Retina (tissue), 1 donor: ENCODE measurements around the gene SCFD2.

Experiments used
- DNase-seq: peaks from one replicate; pipeline ENCODE4 v3.0.0-alpha.2; 2016

The SCFD2 gene

GRCh38 chr4:52979821-52980590, 385.9 kb downstream of the SCFD2 start:
- no peak for DNase-seq

- no peak for DNase-seq
These were observed 386.8 kb downstream of the SCFD2 start for GRCh38 chr4:52979020-52979419.

GRCh38 chr4:52977252-52977651, 388.6 kb downstream of the SCFD2 start:
- no peak for DNase-seq

GRCh38 chr4:52976523-52977230, 389.2 kb downstream of the SCFD2 start:
- DNase-seq = no peak

- no peak for DNase-seq
These were observed 397.2 kb downstream of the SCFD2 start for GRCh38 chr4:52968691-52969090.

- no peak for DNase-seq
These were observed 397.6 kb downstream of the SCFD2 start for GRCh38 chr4:52968241-52968640.

GRCh38 chr4:52966781-52967180, 399.1 kb downstream of the SCFD2 start:
- DNase-seq = no peak

- no peak for DNase-seq
These were observed 399.7 kb downstream of the SCFD2 start for GRCh38 chr4:52966172-52966571.

- no peak for DNase-seq
These were observed 401.2 kb downstream of the SCFD2 start for GRCh38 chr4:52964561-52965101.

- no peak for DNase-seq
These were observed 401.9 kb downstream of the SCFD2 start for GRCh38 chr4:52964011-52964410.

GRCh38 chr4:52962721-52963120, 403.1 kb downstream of the SCFD2 start:
- no peak for DNase-seq

GRCh38 chr4:52961666-52962412, 404.0 kb downstream of the SCFD2 start:
- no peak for DNase-seq

- DNase-seq = no peak
These were observed 406.3 kb downstream of the SCFD2 start for GRCh38 chr4:52959541-52959940.

GRCh38 chr4:52957835-52958631, 407.8 kb downstream of the SCFD2 start:
- peak; percentile 57 for DNase-seq

- peak; percentile 81 for DNase-seq
These were observed 408.6 kb downstream of the SCFD2 start for GRCh38 chr4:52957220-52957686.

- peak; percentile 28 for DNase-seq
These were observed 409.2 kb downstream of the SCFD2 start for GRCh38 chr4:52956691-52957090.

- DNase-seq = no peak
These were observed 411.2 kb downstream of the SCFD2 start for GRCh38 chr4:52954560-52955170.

- DNase-seq = no peak
These were observed 413.3 kb downstream of the SCFD2 start for GRCh38 chr4:52952540-52952939.

GRCh38 chr4:52951016-52951415, 414.8 kb downstream of the SCFD2 start:
- no peak for DNase-seq

- no peak for DNase-seq
These were observed 415.6 kb downstream of the SCFD2 start for GRCh38 chr4:52950226-52950625.

- DNase-seq = no peak
These were observed 416.5 kb downstream of the SCFD2 start for GRCh38 chr4:52949336-52949735.

- peak; percentile 55 for DNase-seq
These were observed 417.8 kb downstream of the SCFD2 start for GRCh38 chr4:52948057-52948423.
